ENCODE results near the gene OBI1. TPM values are rescaled to one million over a fixed set of nuclear protein-coding genes. Genes with fewer than 3 reads are reported as not detected.

OBI1 gene
- total RNA-seq, 2 donors from 2014 or later: 16.7 to 28.6 TPM

DNA sequence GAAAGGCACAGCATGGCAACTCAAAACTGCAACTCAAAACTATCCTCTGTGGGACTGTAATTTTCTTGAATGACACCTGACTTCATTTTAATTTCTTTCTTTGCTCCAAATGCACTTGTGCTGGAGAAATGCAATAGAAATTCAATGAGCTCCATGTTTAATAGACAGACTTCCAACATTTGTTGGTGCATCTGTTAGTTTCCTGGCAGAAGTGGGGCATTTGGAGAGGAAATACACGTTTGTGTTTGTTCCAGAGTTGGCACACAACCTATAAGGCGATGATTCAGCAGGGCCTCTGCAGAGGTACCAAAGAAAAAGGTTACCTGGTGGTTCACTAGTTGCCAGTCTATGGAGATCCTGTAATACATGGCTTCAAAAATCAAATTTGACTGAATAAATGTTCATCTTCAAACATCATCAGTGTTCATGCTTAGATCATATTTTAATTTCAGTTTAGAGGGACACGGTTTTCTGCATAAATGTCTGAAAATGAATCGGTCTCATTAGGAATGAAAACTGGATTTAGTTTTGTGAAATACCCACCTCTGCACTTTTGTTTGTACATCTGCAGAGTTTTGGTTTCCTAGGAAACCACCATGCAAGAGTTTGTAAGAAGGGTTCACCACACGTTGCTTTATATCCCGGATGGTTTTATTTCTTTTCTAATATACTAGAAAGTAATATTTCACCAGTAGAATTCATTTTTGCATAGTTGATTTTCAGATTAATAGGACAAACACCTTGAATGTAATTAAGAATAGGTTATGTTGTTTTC lies 21.8 kb upstream of the OBI1 start:
- Histone ChIP-seq H3K9ac (ENCODE audit: extremely low read depth, low read length, poor library complexity, severe bottlenecking) (no peak overlapping the region), H3K36me3 (ENCODE audit: control insufficient read depth, insufficient read depth, low read length) (no peaks in the 10 kb centered on the region), H3K9me3 (ENCODE audit: control insufficient read depth, low read length) (no peaks in the 10 kb centered on the region), H3K4me1 (ENCODE audit: control insufficient read depth, insufficient read depth, low read length) (no peaks in the 10 kb centered on the region), H3K27me3 (ENCODE audit: control insufficient read depth, insufficient read depth, low read length, poor library complexity, severe bottlenecking) (no peaks in the 10 kb centered on the region), H3K27ac (ENCODE audit: low read depth, low read length) (no peak overlapping the region), H3K4me3 (ENCODE audit: low read length) (no peak overlapping the region)
- TF ChIP-seq, protein P1, sequence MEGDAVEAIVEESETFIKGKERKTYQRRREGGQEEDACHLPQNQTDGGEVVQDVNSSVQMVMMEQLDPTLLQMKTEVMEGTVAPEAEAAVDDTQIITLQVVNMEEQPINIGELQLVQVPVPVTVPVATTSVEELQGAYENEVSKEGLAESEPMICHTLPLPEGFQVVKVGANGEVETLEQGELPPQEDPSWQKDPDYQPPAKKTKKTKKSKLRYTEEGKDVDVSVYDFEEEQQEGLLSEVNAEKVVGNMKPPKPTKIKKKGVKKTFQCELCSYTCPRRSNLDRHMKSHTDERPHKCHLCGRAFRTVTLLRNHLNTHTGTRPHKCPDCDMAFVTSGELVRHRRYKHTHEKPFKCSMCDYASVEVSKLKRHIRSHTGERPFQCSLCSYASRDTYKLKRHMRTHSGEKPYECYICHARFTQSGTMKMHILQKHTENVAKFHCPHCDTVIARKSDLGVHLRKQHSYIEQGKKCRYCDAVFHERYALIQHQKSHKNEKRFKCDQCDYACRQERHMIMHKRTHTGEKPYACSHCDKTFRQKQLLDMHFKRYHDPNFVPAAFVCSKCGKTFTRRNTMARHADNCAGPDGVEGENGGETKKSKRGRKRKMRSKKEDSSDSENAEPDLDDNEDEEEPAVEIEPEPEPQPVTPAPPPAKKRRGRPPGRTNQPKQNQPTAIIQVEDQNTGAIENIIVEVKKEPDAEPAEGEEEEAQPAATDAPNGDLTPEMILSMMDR (conservative IDR thresholded peaks at IDR 0.05): no peak
- H3K36me3 Mint-ChIP-seq (ENCODE audit: low read depth): no peaks in the 10 kb centered on the region
- 46 to 50% methylated on average over 2 to 4 of the region's 6 CpGs for WGBS, 2 experiments (ENCODE audit: insufficient coverage in 1 of 2, insufficient read length in 1 of 2)
- no peak for DNase-seq
- no peak overlapping the region for H3K4me3 Mint-ChIP-seq
- no peaks in the 10 kb centered on the region for H3K4me1 Mint-ChIP-seq
- no peak overlapping the region for H3K27ac Mint-ChIP-seq
- peaks cover 25% of the 10 kb centered on the region for H3K27me3 Mint-ChIP-seq (ENCODE audit: insufficient read depth)
- peaks cover 5% of the 10 kb centered on the region for H3K9me3 Mint-ChIP-seq

DNA sequence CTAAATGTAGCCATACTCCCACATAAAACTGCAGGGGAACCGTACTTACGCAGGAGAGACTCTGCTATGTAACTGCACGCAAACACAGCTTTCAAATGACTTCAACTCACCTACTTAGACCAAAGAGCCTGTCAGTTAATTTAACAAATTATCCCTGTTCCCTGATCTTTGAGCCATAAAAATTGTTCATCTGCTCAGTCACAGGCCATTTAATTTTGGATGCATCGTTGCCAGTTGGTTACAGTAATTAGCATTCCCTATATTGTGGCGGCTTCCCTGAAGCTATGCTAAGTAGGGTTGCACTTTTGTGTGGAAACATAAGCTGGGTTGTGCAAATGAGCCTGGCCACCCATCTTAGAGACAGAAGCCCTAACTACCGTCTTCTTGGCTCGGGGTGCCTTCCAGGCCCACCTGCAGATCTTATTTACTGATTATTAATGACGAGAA lies 21.2 kb upstream of the OBI1 start:
- no peak overlapping the region for H3K4me3 ChIP-seq (ENCODE audit: low read length)
- H3K36me3 ChIP-seq (ENCODE audit: control insufficient read depth, insufficient read depth, low read length): no peaks in the 10 kb centered on the region
- no peaks in the 10 kb centered on the region for H3K4me1 ChIP-seq (ENCODE audit: control insufficient read depth, insufficient read depth, low read length)
- H3K4me1 Mint-ChIP-seq: no peaks in the 10 kb centered on the region
- H3K9ac ChIP-seq (ENCODE audit: extremely low read depth, low read length, poor library complexity, severe bottlenecking): no peak overlapping the region
- peaks cover 25% of the 10 kb centered on the region for H3K27me3 Mint-ChIP-seq (ENCODE audit: insufficient read depth)
- no peak overlapping the region for H3K27ac Mint-ChIP-seq
- TF ChIP-seq, protein P1 (conservative IDR thresholded peaks at IDR 0.05): no peak
- peak overlapping the region; percentile 9 for H3K27ac ChIP-seq (ENCODE audit: low read depth, low read length)
- no peak for DNase-seq
- no peaks in the 10 kb centered on the region for H3K36me3 Mint-ChIP-seq (ENCODE audit: low read depth)
- 91 to 96% methylated on average over 6 to 8 of the region's 8 CpGs for WGBS, 2 experiments (ENCODE audit: insufficient coverage in 1 of 2, insufficient read length in 1 of 2)
- no peaks in the 10 kb centered on the region for H3K27me3 ChIP-seq (ENCODE audit: control insufficient read depth, insufficient read depth, low read length, poor library complexity, severe bottlenecking)
- peaks cover 5% of the 10 kb centered on the region for H3K9me3 Mint-ChIP-seq
- no peaks in the 10 kb centered on the region for H3K9me3 ChIP-seq (ENCODE audit: control insufficient read depth, low read length)
- H3K4me3 Mint-ChIP-seq: no peak overlapping the region

DNA sequence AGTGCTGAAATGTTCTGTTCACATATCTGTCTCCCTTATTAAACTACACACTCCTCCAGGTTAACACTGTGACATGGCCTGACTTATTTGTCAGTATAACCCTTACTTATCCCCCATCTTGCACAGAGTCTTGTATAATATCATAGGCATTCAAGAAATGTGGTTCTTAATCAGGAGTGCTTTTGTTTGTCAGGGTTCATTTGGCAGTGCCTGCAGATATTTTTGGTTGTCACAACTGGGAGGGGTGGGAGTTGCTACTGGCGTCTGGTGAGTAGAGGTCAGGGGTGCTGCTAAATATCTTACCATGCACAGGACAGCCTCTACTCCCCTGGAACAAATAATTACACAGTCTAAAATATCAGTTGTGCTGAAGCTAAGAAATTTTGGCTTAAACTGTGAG lies 20.4 kb upstream of the OBI1 start:
- no peak overlapping the region for H3K4me3 Mint-ChIP-seq
- Histone ChIP-seq H3K36me3 (ENCODE audit: control insufficient read depth, insufficient read depth, low read length) (no peaks in the 10 kb centered on the region), H3K27ac (ENCODE audit: low read depth, low read length) (no peak overlapping the region), H3K27me3 (ENCODE audit: control insufficient read depth, insufficient read depth, low read length, poor library complexity, severe bottlenecking) (no peaks in the 10 kb centered on the region), H3K4me1 (ENCODE audit: control insufficient read depth, insufficient read depth, low read length) (no peaks in the 10 kb centered on the region), H3K9me3 (ENCODE audit: control insufficient read depth, low read length) (no peaks in the 10 kb centered on the region), H3K9ac (ENCODE audit: extremely low read depth, low read length, poor library complexity, severe bottlenecking) (no peak overlapping the region), H3K4me3 (ENCODE audit: low read length) (no peak overlapping the region)
- 33% methylated on average over 1 of the region's 1 CpG; no CpG with 5 or more reads in 1 of the 2 experiments for WGBS, 2 experiments (ENCODE audit: insufficient coverage in 1 of 2, insufficient read length in 1 of 2)
- TF ChIP-seq, protein P1 (conservative IDR thresholded peaks at IDR 0.05): no peak
- no peak overlapping the region for H3K27ac Mint-ChIP-seq
- H3K9me3 Mint-ChIP-seq: peaks cover 5% of the 10 kb centered on the region
- peaks cover 21% of the 10 kb centered on the region for H3K27me3 Mint-ChIP-seq (ENCODE audit: insufficient read depth)
- no peak for DNase-seq
- H3K4me1 Mint-ChIP-seq: peaks cover 6% of the 10 kb centered on the region
- no peaks in the 10 kb centered on the region for H3K36me3 Mint-ChIP-seq (ENCODE audit: low read depth)

Measured in endodermal cell (in vitro differentiated cells).